KOPT-K1 (cell line): ENCODE measurements around the gene ATP6V1E1.
"Not testable (repeated sequence)": the region's sequence is repeated elsewhere in the genome, so short reads cannot be mapped to it uniquely, and the experiment has no call there.

ENCODE experiments used
- H3K27ac ChIP-seq: fragments of 200-600 bp; sonication (generic); 2 replicates; pipeline ENCODE4 v1.5.1; 2016; ENCODE audit warnings: antibody characterized with exemption, mild to moderate bottlenecking, low read depth, low read length; ENCODE audit not compliant: poor library complexity, severe bottlenecking
- H3K36me3 ChIP-seq: fragments of 200-600 bp; sonication (generic); 2 replicates; pipeline ENCODE4 v1.5.1; 2017; ENCODE audit warnings: antibody characterized with exemption, mild to moderate bottlenecking, low read length, moderate library complexity; ENCODE audit not compliant: insufficient read depth
- H3K9me3 ChIP-seq: fragments of 200-600 bp; sonication (generic); 2 replicates; pipeline ENCODE4 v1.5.1; 2017; ENCODE audit warnings: antibody characterized with exemption, low read length, mild to moderate bottlenecking; ENCODE audit not compliant: insufficient read depth, poor library complexity, severe bottlenecking

The ATP6V1E1 gene

GRCh38 chr22:17628406-17629172, at the start of gene ATP6V1E1:
Gene ATP6V1E1, minus strand, starts transcription at chr22:17628749. Its CDS starts 114 bp downstream, at chr22:17628635.
- Histone ChIP-seq H3K27ac (peak within 1 kb of the TSS; percentile 81), H3K9me3 (no peaks in the 10 kb centered on the region), H3K36me3 (peaks cover 15% of the 10 kb centered on the region; the same call in 1 of the 2 replicates)

- H3K9me3 ChIP-seq, result no peaks in the 10 kb centered on the region
- H3K36me3 ChIP-seq, result peaks cover 2% of the 10 kb centered on the region; the same call in 1 of the 2 replicates
- no peak overlapping the region for H3K27ac ChIP-seq
Measured at GRCh38 chr22:17675584-17675983, 47.0 kb upstream of the ATP6V1E1 start.

- Histone ChIP-seq H3K9me3 (no peaks in the 10 kb centered on the region), H3K36me3 (peaks cover 3% of the 10 kb centered on the region; the same call in 1 of the 2 replicates), H3K27ac (no peak overlapping the region)
Measured at GRCh38 chr22:17674152-17674551, 45.6 kb upstream of the ATP6V1E1 start.

GRCh38 chr22:17672417-17672991, 44.0 kb upstream of the ATP6V1E1 start:
- Histone ChIP-seq H3K27ac (no peak overlapping the region), H3K9me3 (no peaks in the 10 kb centered on the region)

GRCh38 chr22:17671521-17672092, 43.1 kb upstream of the ATP6V1E1 start:
- H3K36me3 ChIP-seq, H3K27ac ChIP-seq: not testable (repeated sequence)

More at GRCh38 chr22:17672417-17672991, 44.0 kb upstream of the ATP6V1E1 start:
- H3K36me3 ChIP-seq, result peaks cover 3% of the 10 kb centered on the region; the same call in 1 of the 2 replicates

GRCh38 chr22:17665854-17666253, 37.3 kb upstream of the ATP6V1E1 start:
- Histone ChIP-seq H3K27ac (no peak overlapping the region), H3K9me3 (peaks cover 10% of the 10 kb centered on the region), H3K36me3 (peaks cover 30% of the 10 kb centered on the region)

More at GRCh38 chr22:17671521-17672092, 43.1 kb upstream of the ATP6V1E1 start:
- not testable (repeated sequence) for H3K9me3 ChIP-seq

- Histone ChIP-seq H3K9me3 (peaks cover 10% of the 10 kb centered on the region), H3K36me3 (peaks cover 33% of the 10 kb centered on the region), H3K27ac (no peak overlapping the region)
Measured at GRCh38 chr22:17665248-17665647, 36.7 kb upstream of the ATP6V1E1 start.

- H3K36me3 ChIP-seq, result peaks cover 34% of the 10 kb centered on the region
- H3K27ac ChIP-seq, result no peak overlapping the region
- peaks cover 10% of the 10 kb centered on the region for H3K9me3 ChIP-seq
Measured at GRCh38 chr22:17664414-17665055, 36.0 kb upstream of the ATP6V1E1 start.

- peaks cover 18% of the 10 kb centered on the region; the same call in 1 of the 2 replicates for H3K36me3 ChIP-seq
- no peak overlapping the region for H3K27ac ChIP-seq
- H3K9me3 ChIP-seq, result no peaks in the 10 kb centered on the region
Measured at GRCh38 chr22:17656870-17657395, 28.4 kb upstream of the ATP6V1E1 start.

GRCh38 chr22:17655289-17655688, 26.7 kb upstream of the ATP6V1E1 start:
- Histone ChIP-seq H3K36me3 (peaks cover 10% of the 10 kb centered on the region; the same call in 1 of the 2 replicates), H3K27ac (no peak overlapping the region), H3K9me3 (no peaks in the 10 kb centered on the region)

- Histone ChIP-seq H3K27ac (no peak overlapping the region), H3K36me3 (no peaks in the 10 kb centered on the region)
Measured at GRCh38 chr22:17648569-17648968, 20.0 kb upstream of the ATP6V1E1 start.

GRCh38 chr22:17647991-17648390, 19.4 kb upstream of the ATP6V1E1 start:
- H3K36me3 ChIP-seq, result no peaks in the 10 kb centered on the region
- no peak overlapping the region for H3K27ac ChIP-seq
- H3K9me3 ChIP-seq, result no peaks in the 10 kb centered on the region

More at GRCh38 chr22:17648569-17648968, 20.0 kb upstream of the ATP6V1E1 start:
- no peaks in the 10 kb centered on the region for H3K9me3 ChIP-seq

GRCh38 chr22:17647452-17647851, 18.9 kb upstream of the ATP6V1E1 start:
- H3K36me3 ChIP-seq, result no peaks in the 10 kb centered on the region
- H3K27ac ChIP-seq, result no peak overlapping the region
- H3K9me3 ChIP-seq, result no peaks in the 10 kb centered on the region

- not testable (repeated sequence) for H3K36me3 ChIP-seq, H3K27ac ChIP-seq, H3K9me3 ChIP-seq
Measured at GRCh38 chr22:17642357-17642756, 13.8 kb upstream of the ATP6V1E1 start.

- no peaks in the 10 kb centered on the region for H3K9me3 ChIP-seq
- no peaks in the 10 kb centered on the region for H3K36me3 ChIP-seq
- no peak overlapping the region for H3K27ac ChIP-seq
Measured at GRCh38 chr22:17641269-17641668, 12.7 kb upstream of the ATP6V1E1 start.
